Cardiac fibroblast (primary cell): ENCODE measurements around the gene SBNO2.
"Not testable (repeated sequence)": the region's sequence is repeated elsewhere in the genome, so short reads cannot be mapped to it uniquely, and the experiment has no call there.

Experiments used
- DNase-seq, 2 donors: peaks; one replicate each; pipeline versions ENCODE4 v3.0.0 to v3.0.0-alpha.2; 2010; ENCODE audit warnings: low read depth in 2 of 2
- H3K4me3 ChIP-seq, 2 donors: replicated peaks in 1 of 2; 1 replicate in 1 of 2; 2 replicates in 1 of 2; pipeline ENCODE4 v1.5.1; 2011; ENCODE audit warnings: low read depth in 2 of 2, low read length in 2 of 2, mild to moderate bottlenecking in 2 of 2, moderate library complexity in 1 of 2
- CTCF ChIP-seq: IDR thresholded peaks from one replicate; pipeline ENCODE4 v1.5.1; 2011; ENCODE audit warnings: low read depth, mild to moderate bottlenecking, low read length, inconsistent platforms

Gene SBNO2

DNA sequence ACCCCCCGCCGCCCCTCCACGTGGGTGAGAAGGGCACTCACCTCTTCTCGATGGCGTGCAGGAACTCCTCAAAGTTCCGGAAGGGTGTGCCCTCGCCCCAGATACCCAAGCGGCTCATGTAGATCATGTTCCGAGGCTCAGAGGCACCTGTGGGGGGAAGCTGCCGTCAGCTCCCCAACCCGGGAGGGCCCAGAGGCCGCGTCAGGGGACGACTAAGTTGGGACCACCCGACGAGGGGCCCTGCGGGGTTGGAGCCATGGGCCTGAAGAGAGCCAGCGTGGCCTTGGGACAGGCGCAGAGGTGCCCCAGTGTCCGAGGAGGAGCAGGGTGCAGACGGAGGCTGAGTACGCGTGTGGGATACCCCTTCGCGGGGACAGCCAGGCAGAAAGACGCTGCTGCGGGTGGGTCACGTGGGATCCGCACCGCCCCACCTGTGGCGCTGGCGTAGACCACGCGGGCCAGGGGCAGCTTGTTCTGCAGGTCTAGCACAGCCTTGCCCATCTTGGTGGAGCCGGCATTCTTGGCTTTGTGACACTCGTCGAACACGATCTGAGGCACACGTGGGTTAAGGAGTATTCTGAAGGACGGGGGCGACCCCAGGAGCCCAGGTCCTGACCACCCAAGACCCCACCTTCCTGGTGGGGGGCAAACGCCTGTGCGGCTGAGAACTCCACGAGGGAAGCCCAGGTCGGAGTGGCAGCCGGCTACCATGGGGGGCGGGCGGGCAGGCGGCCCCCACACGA is 54.4 kb downstream of the SBNO2 start:
- no peak overlapping the region for H3K4me3 ChIP-seq
- no peak for TF ChIP-seq CTCF
- no peak for DNase-seq

DNA sequence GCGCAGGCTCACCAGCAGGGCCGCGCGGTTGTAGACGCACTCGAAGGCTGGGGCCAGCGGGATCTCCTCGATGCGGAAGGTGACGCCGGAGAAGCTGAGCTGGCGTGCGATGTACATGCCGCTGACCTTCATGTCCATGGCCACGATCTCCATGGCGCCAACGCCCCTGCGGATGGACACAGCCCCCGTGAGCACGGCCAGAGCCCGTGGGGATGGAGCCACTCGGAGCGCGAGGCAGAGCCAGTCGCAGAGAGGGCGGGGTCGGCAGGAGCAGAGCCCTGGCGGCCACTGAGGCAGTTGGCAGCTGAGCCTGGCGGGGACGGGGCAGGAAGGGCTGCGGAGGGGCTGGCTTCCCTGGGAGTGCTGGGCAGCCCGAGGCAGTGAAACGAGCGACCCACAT is 55.1 kb downstream of the SBNO2 start:
- no peak for DNase-seq
- no peak for TF ChIP-seq CTCF
- H3K4me3 ChIP-seq = no peak overlapping the region

GRCh38 chr19:1117654-1118053 is 56.4 kb downstream of the SBNO2 start:
- TF ChIP-seq CTCF = no peak
- H3K4me3 ChIP-seq = no peak overlapping the region
- DNase-seq = no peak

- no peak overlapping the region for H3K4me3 ChIP-seq
- no peak for TF ChIP-seq CTCF
- DNase-seq = no peak
These were observed 57.1 kb downstream of the SBNO2 start for GRCh38 chr19:1116726-1117581.

- DNase-seq = no peak
- no peak for TF ChIP-seq CTCF
- H3K4me3 ChIP-seq = no peak overlapping the region
These were observed 58.2 kb downstream of the SBNO2 start for GRCh38 chr19:1115646-1116420.

- H3K4me3 ChIP-seq, DNase-seq: not testable (repeated sequence)
These were observed 59.3 kb downstream of the SBNO2 start for GRCh38 chr19:1114728-1115127.
